Ascending aorta (tissue), 2 donors: Measurements from ENCODE around the gene KHDC1L. TPM values are rescaled to one million over a fixed set of nuclear protein-coding genes. Genes with fewer than 3 reads are reported as not detected.
"Not testable (repeated sequence)": the region's sequence is repeated elsewhere in the genome, so short reads cannot be mapped to it uniquely, and the experiment has no call there.

Source experiments
- DNase-seq, 2 donors: peaks; one replicate each; pipeline ENCODE4 v3.0.0-alpha.2; 2019; ENCODE audit warnings: low spot score in 2 of 2
- H3K27ac ChIP-seq, 2 donors: fragments of 200-600 bp; sonication (generic); one replicate each; pipeline ENCODE4 v1.5.1; 2016 to 2017; ENCODE audit warnings: mild to moderate bottlenecking in 1 of 2
- H3K27me3 ChIP-seq: fragments of 200-600 bp; sonication (generic); one replicate; pipeline ENCODE4 v1.5.1; 2017
- H3K36me3 ChIP-seq, 2 donors: fragments of 200-600 bp; sonication (generic); one replicate each; pipeline ENCODE4 v1.5.1; 2016
- H3K4me1 ChIP-seq, 2 donors: fragments of 200-600 bp; sonication (generic); one replicate each; pipeline ENCODE4 v1.5.1; 2016 to 2017; ENCODE audit warnings: mild to moderate bottlenecking in 1 of 2
- H3K4me3 ChIP-seq, 2 donors: fragments of 200-600 bp; sonication (generic); one replicate each; pipeline ENCODE4 v1.5.1; 2016 to 2017; ENCODE audit warnings: mild to moderate bottlenecking in 1 of 2
- H3K9me3 ChIP-seq, 2 donors: fragments of 200-600 bp; sonication (generic); one replicate each; pipeline ENCODE4 v1.5.1; 2016
- intact Hi-C: fragments of 100-400 bp; cut with DNase I; formaldehyde crosslinking; loops from one replicate; pipeline ENCODE4 v1.15.1; 2023
- total RNA-seq: library from RNA; depleted of rRNA; stranded (reverse); fragments of >200 nt; gene quantifications from one replicate; pipeline ENCODE4 v1.1.0, GENCODE V29; 2016
- TF ChIP-seq, protein P1 (sequence below), 3 experiments: fragments of 200-600 bp in 2 of 3; fragments of 450-650 bp in 1 of 3; sonication (generic) in 2 of 3; IDR thresholded peaks; one replicate each; pipeline ENCODE4 v1.5.1; 2016 to 2019; ENCODE audit warnings: antibody characterized with exemption in 3 of 3, mild to moderate bottlenecking in 1 of 3, moderate library complexity in 1 of 3

The KHDC1L gene
- total RNA-seq, 1 donor from 2014 or later: not detected

DNA sequence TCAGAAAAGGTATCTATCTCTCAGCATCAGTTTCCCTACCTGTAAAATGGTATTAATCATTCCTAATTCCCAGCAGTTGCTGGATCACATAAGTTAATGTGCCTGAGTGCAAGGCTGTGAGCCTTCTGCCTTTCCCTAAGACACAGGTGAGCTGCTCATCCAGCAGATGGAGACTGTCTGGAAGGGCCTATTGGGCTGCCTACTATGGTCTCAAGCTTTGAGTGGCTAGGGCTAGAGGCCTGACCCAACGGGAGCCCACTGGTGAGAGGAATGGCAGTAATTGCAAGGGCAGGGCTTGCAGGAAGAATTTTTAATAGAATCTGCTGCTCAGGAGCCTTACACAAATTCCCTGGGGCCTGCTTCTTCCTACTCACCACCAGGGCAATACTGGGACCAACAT lies 33.4 kb upstream of the KHDC1L start:
- intact Hi-C loops: no loop called here
- TF ChIP-seq, protein P1, sequence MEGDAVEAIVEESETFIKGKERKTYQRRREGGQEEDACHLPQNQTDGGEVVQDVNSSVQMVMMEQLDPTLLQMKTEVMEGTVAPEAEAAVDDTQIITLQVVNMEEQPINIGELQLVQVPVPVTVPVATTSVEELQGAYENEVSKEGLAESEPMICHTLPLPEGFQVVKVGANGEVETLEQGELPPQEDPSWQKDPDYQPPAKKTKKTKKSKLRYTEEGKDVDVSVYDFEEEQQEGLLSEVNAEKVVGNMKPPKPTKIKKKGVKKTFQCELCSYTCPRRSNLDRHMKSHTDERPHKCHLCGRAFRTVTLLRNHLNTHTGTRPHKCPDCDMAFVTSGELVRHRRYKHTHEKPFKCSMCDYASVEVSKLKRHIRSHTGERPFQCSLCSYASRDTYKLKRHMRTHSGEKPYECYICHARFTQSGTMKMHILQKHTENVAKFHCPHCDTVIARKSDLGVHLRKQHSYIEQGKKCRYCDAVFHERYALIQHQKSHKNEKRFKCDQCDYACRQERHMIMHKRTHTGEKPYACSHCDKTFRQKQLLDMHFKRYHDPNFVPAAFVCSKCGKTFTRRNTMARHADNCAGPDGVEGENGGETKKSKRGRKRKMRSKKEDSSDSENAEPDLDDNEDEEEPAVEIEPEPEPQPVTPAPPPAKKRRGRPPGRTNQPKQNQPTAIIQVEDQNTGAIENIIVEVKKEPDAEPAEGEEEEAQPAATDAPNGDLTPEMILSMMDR (IDR thresholded peaks at IDR 0.05): no peak
- no peak for DNase-seq

DNA sequence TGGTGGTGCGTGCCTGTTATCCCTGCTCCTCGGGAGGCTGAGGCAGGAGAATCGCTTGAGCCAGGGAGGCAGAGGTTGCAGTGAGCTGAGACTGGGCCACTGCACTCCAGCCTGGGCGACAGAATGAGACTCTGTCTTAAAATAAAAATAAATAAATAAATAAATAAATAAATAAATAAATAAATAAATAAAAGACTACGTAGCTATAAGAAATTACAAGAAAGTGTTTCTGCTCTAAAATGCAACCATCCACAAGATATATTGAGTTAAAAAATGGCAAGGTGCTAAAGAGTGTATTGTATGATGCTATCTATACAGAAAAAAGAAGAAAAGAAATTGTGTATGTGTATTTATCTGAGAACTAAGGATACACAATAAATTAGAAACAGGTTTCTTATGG lies 29.0 kb upstream of the KHDC1L start:
- not testable (repeated sequence) for H3K27me3 ChIP-seq

More for the DNA sequence above, 33.4 kb upstream of the KHDC1L start:
- Histone ChIP-seq H3K36me3 (no peaks in the 10 kb centered on the region), H3K27ac (no peak overlapping the region), H3K4me3 (no peak overlapping the region), H3K9me3 (no peaks in the 10 kb centered on the region), H3K4me1 (peaks cover 0 to 3% of the 10 kb centered on the region in 2 donors), H3K27me3 (no peaks in the 10 kb centered on the region)

DNA sequence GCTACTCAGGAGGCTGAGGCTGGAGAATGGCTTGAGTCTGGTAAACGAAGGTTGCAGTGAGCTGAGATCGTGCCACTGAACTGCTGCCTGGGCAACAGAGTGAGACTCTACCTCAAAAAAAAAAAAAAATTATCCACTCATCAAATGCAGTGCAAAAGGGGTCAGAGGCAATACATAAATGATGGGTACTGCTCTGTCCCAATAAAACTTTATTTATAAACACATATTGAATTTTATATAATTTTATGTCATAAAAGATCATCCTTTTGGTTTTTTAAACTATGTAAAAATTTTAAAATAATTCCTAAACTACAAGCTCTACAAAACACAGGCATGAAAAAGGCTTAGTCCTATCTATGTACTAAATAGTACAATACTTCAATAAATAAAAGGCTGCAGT lies 27.4 kb upstream of the KHDC1L start:
- Histone ChIP-seq H3K27me3 (no peaks in the 10 kb centered on the region), H3K4me3 (no peak overlapping the region), H3K9me3 (no peaks in the 10 kb centered on the region), H3K27ac (no peak overlapping the region), H3K4me1 (no peaks in the 10 kb centered on the region), H3K36me3 (no peaks in the 10 kb centered on the region)
- intact Hi-C loops: no loop called here
- no peak for DNase-seq
- TF ChIP-seq, protein P1 (IDR thresholded peaks at IDR 0.05): no peak

More for the DNA sequence above, 29.0 kb upstream of the KHDC1L start:
- intact Hi-C loops, DNase-seq, H3K4me1 ChIP-seq, H3K27ac ChIP-seq, H3K36me3 ChIP-seq, H3K9me3 ChIP-seq, H3K4me3 ChIP-seq: not testable (repeated sequence)

DNA sequence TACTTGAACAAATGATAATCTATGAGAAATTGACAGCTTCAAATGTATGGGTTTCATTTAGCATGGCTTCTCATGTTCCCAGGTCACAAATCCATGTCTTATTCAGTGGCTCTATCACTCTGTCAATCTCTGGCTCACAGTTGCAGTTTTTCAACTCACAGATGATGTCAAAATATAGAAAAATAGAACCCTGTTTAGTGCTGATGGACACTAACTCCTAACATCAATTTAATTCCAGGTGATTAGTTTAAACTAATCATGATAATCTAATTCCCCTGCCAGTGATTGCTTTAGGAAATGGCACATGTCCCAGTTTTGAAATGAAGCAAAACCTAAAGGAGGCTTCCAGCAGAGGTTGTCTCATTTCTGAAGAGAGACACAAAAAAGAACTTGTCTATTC lies 24.7 kb upstream of the KHDC1L start:
- no peak for DNase-seq
- Histone ChIP-seq H3K4me1 (no peaks in the 10 kb centered on the region), H3K9me3 (no peaks in the 10 kb centered on the region), H3K27me3 (no peaks in the 10 kb centered on the region), H3K36me3 (no peaks in the 10 kb centered on the region), H3K27ac (no peak overlapping the region), H3K4me3 (no peak overlapping the region)
- TF ChIP-seq, protein P1 (IDR thresholded peaks at IDR 0.05): no peak
- intact Hi-C loops: no loop called here

DNA sequence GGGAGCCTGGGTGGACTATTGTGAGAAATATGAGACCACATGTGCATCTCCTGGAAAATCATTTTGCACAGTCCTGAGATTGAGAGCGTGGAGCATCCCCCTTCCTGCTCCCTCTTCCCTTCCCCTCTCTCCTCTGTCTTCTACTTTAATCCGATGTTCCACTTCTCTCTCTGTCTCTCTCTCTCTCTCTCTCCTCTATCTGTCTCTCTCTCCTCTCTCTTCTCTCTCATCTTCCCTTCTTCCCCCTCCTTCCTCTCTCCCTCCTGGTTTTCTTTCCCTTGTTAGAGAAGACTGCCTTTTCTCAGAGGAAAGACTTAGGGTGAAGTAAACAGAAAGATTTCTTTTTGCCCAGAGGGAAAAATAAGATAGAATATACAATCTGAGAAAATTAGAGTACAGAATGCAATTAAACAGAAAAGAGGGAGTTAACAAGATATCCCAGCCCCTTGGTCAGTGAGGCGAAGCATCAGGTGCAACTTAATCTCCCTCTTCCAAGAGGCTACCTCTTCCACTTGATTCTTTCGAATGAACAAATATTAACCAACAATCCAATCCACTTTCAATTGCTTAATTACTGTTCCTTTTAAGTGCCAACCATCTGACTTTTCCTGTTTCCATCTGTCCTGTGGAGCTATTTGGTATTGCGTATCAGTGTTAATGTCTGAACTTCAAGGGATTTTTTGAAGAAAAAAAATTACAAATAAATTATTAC lies 23.1 kb upstream of the KHDC1L start:
- intact Hi-C loops: no loop called here

DNA sequence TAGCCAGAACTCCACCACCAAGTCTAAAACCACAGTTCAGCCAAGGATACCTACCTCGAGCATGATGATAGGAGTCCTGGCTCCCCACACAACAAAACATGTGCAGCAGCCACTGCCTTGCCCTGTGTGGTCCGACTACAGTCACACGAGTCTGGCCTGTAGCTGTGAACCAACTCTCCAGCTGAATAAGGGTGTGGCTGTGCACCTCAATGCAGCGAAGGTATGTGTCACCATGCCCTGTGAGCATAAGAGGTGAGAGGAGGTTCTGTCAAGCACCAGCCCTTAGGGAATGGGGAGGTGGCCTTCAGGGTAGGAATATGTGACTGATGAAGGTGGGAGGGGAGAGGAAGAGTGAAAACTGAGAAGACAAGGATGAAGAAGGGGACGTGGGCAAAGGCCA lies 16.7 kb upstream of the KHDC1L start:
- Histone ChIP-seq H3K27ac (no peak overlapping the region), H3K4me3 (no peak overlapping the region), H3K9me3 (no peaks in the 10 kb centered on the region), H3K27me3 (no peaks in the 10 kb centered on the region), H3K4me1 (no peaks in the 10 kb centered on the region), H3K36me3 (no peaks in the 10 kb centered on the region)
- intact Hi-C loops: no loop called here
- TF ChIP-seq, protein P1 (IDR thresholded peaks at IDR 0.05): no peak
- DNase-seq: no peak

More for the DNA sequence above, 23.1 kb upstream of the KHDC1L start:
- H3K27me3 ChIP-seq: no peaks in the 10 kb centered on the region
- H3K27ac ChIP-seq: no peak overlapping the region
- no peaks in the 10 kb centered on the region for H3K9me3 ChIP-seq
- no peaks in the 10 kb centered on the region for H3K36me3 ChIP-seq
- DNase-seq: no peak
- H3K4me1 ChIP-seq: no peaks in the 10 kb centered on the region
- TF ChIP-seq, protein P1 (IDR thresholded peaks at IDR 0.05): no peak
- no peak overlapping the region for H3K4me3 ChIP-seq
